HG03139 (cell line): ENCODE data around the gene PAPOLB.

ENCODE experiments used
- ATAC-seq: cut with Tn5 transposase; IDR thresholded peaks from one replicate; pipeline ENCODE4 v1.9.1; 2021; ENCODE audit not compliant: unreplicated experiment

Gene PAPOLB

DNA sequence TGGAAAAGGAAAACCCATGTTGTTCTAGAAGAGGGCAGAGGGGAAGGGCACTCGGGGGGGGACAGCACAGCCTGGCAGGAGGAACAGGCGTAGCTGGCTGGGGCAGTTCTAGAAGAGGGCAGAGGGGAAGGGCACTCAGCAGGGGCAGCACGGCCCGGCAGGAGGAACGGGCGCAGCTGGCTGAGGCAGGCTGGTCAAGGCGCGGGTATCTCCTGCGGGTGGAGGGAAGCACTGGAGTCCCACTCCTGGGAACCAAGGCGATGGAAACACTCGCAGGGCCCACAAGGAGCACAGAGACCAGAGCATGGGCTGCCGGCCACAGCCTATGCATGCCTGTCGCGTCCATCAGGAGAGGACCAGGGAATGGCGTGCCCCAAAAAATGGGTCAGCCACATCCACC is 36.7 kb downstream of the PAPOLB start:
- ATAC-seq, result no peak

DNA sequence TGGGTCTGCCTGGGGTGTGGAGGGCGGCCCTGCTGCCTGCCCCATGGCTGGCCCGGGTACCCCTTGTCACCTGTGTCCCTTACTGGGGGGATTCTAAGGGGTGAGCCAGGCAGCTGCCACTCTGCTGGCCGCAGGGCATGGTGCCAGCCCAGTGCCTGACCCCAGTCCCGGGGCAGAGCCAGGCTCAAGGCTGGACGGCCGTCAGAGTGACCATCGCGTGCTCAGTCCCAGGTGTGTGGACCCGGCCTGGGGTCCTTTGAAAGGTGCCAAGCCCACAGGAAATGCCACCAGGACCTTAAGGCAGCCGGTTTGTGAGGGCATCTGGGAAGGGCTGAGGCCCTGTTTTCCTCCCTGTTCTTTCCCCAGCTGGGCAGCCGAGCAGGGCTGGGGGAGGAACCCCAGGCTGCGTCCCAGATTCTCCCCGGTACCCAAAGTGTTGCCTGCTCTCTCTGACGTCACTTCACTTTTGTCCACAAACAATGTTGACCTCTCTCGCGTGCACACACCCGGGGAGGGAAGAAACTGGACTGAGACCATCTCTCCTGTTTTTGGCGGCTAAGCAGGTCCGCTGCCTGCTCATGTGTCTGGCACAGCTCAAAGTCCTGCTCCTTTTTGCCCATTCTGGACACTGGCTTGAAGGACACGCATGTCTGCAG is 37.6 kb downstream of the PAPOLB start:
- no peak for ATAC-seq

DNA sequence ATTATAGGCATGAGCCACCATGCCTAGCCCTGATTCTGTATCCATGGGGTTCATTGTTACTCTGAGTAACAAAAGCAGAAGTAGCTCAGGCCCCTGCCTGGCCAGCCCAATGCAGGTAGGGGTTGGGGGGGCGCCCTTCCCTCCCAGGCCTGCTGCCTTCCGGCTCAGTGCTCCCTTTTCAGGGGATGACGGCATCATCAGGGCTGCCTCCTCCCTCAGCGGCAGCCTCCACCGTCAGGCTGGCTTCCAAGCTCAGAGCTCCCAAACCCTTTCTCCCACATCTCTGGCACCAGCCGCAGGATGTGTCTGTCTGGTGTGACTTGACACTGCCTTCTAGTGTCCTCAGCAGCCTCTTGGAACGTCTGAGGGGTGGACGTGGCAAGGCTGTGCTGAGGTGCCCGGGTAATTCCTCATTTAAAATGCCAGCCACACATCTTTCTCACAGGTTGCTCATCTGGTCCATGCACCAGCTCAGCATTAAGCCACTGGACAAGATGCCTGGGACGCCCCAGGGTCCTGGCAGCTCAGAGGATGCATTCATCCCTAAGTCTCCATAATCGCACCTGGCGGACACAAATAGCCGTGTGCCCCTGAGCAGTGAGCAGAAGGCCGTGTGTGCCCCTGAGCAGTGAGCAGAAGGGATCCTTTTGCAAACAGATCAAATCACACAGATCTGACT is 38.2 kb downstream of the PAPOLB start:
- no peak for ATAC-seq

DNA sequence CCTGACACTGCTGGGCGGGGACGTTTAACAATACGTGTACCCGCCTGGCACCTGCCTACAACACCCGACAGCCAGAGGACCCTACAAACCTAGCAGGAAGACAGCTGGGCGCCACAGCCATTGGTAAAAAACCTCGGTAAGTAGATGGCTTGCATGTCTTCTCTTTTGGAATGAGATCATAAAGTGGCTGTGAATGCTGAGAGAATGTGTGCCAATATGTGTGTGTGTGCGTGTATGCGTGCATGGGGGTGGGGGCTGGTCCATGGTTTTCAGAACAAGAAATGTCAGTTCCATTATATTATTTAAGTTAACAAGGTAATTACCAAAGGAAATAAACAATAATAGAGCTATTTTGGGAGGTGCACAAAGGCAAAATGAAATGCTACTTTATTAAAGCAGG is 39.2 kb downstream of the PAPOLB start:
- no peak for ATAC-seq

DNA sequence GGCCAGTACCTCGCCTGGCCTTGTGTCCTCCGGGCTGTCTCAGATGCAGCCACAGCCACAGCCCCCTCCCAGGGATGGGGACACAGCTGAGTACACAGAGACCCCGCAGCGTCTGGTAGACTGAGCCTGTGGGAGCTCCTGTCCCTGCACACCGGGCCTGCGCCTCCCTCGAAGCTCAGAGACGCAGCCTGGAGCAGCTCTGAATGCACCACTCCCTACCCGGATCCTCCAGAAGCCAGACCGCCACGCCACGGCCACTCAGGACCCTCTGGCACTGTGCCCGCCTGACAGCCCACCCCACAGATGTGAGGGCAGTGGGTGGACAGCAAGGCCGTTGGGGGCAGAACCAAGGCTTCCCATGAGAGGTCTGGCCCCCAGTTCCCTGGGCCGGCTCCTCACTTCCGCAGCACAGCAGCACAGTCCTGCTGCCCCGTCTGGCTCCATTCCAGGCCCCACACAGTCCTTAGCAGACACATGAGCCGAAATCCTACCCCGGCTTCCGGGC is 40.8 kb downstream of the PAPOLB start:
- no peak for ATAC-seq

DNA sequence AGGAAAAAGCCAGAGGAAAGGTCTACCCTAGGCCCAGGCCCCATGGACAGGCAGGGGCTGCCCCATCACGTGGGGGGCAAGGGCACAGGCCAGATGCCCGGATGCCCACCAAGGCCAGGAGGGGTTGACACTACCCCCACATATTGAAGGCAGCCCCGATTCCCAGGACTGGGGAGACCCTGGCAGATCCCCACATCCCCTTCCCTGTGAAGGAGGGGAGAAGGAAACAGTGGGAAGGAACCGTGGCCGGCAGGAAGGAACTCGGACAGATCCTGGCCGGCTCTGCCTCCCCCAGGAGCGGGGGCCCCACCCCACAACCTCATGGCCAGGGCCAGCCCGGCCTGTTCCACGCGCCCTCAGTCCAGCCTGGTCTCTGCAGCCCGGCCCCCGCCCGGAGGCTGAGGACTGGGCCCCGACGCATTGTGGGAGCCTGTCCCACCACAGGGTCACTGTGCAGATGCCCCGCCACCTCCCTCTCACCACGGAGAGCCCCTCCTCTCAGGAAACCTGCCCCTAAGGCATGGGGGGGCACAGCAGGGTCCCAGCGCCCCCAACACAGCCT is 41.3 kb downstream of the PAPOLB start:
- no peak for ATAC-seq

DNA sequence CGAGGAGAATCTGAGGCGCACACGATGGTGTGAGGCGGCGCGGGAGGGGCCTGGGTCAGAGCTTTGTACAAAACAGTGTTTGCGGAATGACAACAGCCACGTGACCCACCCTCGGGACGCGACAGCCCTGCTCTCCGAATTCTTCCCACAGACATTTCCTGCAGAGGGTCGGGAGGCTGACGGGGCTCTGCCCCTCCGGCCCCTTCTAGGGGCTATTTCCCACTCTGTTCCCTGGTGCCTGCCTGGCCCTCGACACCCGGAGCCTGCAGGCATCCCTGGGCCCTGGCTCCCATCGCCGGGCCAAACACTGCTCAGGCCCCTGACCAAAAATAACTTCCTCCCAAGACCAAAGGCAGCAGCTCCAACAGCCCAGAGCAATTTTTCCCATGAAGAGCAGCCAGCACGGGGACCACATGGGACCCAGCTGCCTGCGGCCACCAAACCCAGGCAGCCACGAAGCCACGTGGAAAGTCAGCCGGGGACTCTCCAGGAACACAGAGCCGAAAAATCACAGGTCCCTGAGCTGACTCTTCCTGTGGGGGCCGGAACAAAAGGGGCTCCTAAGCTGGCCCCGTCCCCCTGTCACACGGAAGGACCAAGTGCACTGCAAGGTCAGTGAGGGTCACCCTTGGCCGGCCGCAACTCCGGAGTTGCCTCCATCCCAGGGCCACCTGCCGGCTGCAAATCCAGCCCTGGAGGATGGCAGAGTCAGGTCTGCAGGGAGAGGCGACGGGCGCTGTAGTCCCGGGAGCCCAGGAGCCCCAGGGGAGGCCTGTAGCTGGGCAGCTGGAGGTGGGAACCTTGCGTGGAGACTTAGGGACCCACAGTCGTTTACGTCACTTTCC is 42.0 kb downstream of the PAPOLB start:
- no peak for ATAC-seq

DNA sequence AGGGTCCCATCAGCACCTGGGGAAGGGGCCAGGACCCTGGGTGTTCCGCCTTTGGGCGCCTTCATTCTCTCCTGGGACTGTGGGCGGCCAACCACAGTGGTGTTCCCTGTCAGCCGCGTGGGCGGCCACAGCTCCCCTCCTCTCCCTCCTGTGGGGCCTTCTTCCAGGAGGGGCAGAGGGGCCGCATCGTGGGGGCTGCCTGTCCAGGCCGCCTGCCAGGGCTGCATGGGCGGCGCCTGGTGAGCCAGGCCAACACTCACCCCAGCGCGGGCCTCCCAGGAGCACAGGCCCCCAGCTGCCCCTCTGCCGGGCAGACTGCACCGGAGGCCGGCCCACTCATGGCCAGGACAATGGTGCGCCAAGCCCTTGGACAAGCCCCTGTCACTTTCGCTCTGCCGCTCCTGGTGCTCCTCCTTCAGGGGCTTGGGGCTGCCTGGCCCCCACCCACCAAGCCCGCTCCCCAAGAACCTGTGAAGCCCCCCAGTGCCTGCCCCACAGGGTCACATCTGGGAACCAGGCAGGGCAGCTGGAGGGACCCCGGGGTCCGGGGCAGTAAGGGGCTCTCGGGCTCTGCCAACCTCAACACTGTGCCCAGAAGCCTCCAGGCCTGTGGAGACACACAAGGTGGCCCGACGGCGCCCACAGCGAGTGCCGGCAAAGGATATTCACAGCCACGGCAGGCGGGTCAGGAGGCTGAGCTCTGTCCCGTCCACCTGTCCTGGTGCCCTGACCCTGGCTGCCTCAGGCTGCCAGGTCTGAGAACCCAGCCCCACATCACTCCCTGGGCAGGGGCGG is 43.6 kb downstream of the PAPOLB start:
- no peak for ATAC-seq

DNA sequence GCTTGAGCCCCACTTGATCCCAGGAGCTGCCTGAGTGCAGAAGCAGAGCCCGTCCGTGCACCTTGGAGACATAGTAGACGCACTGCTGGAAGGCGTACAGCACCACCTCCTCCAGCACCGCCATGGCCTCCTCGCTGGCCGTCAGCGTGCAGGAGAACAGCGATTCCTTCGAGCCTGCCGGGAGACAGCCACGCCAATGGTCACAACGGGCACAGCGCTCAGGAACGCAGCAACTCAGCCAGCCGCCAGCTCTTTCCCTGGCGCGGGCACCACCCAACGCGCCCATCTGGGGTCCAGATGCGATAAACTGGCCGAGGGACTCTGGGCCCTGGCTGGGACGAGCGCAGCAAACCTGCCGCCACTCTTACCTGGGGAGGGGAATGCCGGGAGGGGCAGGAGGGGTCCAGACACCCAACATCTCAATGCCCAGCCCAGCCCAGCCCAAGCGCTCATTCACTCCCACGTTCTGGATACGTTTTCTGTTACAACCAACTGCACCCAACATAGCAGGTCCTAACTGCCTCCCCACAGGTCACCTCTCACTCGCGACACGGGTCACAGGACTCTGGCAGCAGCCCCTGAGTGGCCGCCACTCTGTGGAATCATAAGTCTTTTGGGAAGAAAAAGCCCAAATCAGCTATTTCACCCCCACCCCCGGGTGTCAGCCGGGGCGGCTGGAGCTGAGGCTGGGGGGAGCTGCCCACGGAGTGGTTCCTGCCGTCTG is 44.5 kb downstream of the PAPOLB start:
- no peak for ATAC-seq

DNA sequence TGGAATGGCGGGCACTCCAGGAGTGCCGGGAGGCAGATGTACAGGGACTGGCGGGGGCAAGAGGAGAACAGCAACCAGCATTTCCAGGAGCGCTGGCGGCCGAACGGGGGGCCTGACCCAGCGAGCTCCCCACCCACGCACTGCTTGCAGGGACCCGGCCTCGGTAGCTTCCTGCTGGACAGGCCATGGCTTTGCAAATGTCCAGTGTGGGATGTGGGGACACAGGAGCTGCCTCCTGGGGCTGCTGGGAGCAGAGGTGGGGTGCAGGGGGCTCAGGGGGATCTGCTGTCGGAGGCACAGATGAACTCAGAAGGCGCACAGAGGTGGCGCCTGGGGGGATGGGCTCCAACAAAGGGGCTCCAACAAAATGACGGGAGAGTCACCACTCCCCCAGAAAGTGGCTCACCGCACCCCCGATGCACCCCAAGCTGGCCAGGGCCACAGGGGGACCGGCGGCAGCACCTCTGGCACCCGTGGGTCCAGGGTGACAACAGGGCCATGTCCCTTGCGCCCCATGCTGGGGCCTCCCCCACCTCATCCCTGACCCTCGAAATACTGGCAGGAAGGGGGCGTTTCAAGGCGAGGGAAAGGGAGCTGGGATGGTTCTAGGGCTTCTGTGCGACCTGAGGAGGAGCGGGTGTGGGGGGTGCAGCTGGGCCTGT is 45.3 kb downstream of the PAPOLB start:
- no peak for ATAC-seq

DNA sequence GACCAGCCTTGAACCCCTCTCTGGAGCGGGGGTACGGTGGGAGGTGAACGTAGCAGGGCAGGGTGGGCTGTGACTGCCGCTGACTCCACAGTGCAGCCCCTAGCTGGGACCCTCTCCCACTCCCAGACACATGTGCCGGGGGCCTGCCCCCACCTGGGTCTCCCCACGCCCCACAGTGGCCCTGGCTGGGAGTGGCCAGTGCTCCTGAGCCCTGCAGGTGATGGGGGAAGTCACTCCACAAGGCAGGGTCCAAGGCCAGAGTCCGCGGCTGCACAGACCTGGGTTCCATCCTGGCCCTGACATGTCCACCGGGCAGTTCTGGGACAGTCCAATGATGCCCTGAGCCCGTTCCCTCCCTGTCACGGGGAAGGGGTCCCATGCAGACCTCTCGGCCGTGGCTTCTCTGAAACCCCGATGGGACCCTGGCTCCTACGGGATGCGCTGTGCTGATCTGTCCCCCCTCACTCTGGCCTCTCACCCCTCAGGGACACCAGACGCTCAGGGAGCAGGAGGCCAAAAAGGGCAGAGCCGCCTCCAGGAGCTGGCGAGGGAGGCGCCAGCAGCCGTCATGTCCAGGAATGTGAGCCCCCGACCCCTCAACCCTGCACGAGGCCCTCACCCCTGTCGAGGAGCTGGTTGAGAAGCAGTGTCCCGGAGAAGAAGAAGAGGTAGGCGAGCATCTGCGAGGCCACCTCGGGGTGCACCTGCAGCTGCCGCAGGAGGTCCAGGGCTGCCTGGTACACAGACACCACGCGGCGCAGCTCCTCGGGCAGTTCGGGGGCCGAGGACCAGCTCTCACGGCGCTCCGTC is 46.0 kb downstream of the PAPOLB start:
- ATAC-seq, result no peak

DNA sequence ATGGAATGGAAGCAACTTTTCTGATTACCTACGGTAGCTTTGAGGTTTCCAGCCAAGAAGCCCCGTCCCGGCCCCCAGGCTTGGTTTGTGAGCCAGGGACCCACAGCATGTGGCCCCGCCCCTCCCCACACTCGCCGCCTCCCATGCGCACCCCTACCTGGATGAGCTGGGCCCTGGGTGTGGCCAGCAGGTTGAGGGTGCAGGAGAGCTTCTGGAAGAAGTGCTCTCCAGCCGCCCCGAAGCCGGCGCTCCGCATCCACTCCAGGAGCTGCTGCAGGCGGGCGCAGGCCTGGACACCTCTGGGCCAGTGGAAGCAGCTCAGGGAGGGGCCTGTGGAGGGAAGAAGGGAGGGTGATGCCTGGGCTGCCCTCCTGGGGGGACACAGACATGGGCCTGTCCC is 46.7 kb downstream of the PAPOLB start:
- ATAC-seq, result no peak

DNA sequence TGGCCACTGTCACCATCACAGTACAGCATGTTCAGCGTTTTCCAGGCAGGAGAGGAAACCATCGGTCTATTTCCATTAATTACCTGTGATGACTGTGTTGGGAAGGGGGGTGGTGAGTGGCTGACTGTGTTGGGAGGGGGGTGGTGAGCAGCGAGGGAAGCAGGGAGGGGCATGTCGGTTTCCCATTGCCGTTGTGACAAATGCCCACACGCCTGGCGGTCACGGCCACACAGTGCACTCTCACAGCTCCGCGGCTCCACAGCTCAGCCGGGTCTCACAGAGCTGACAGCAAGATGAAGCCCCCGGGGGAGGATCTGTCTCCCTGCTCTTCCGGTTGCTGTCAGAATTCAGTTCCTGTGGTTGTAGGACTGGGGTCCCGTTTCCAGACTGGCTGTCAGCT is 47.4 kb downstream of the PAPOLB start:
- no peak for ATAC-seq

DNA sequence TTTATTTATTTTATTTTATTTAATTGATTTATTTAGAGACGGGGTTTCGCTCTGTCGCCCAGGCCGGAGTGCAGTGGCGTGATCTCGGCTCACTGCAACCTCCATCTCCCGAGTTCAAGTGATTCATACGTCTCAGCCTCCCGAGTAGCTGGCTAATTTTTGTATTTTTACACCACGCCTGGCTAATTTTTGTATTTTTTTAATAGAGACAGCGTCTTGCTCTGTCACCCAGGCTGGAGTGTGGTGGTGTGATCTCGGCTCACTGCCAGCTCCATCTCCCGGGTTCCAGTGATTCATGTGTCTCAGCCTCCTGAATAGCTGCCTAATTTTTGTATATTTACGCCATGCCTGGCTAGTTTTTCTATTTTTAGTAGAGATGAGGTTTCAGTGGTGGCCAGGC is 52.2 kb downstream of the PAPOLB start:
- no peak for ATAC-seq

DNA sequence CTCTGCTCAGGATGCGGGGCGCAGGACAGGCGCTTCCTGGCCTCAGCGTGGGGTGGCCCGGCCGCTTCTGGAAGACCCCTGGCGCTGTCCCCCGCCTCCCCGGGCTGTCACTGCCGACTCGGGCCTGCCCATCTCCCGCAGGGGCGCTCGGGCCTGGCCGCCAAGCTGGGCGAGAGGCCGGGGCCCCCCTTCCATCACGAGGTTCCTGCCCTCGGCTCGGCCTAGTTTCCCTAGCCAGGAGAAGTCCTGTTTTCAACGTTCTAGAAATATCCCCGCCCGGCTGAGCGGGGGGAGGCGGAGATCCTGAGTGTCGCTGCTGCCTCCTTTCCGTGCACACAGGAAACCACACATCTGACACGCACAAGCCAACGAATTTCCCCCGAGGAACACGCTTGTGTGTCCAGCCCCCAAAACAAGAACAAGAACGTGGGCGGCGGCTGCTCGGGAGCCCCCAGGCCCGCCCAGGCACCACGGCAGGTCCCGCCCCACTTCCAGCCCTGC is 52.7 kb downstream of the PAPOLB start:
- no peak for ATAC-seq

DNA sequence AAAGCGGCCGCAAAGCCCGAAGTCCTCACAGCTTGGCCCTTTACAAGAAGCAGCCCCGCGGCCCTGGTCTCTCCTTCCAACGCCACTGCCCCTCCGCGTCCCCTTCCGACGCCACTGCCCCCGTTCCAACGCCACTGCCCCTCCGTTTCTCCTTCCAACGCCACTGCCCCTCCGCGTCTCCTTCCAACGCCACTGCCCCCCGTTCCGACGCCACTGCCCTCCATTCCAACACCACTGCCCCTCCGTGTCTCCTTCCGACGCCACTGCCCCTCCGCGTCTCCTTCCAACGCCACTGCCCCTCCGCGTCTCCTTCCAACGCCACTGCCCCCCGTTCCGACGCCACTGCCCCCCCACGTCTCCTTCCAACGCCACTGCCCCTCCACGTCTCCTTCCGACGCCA is 53.3 kb downstream of the PAPOLB start:
- no peak for ATAC-seq

DNA sequence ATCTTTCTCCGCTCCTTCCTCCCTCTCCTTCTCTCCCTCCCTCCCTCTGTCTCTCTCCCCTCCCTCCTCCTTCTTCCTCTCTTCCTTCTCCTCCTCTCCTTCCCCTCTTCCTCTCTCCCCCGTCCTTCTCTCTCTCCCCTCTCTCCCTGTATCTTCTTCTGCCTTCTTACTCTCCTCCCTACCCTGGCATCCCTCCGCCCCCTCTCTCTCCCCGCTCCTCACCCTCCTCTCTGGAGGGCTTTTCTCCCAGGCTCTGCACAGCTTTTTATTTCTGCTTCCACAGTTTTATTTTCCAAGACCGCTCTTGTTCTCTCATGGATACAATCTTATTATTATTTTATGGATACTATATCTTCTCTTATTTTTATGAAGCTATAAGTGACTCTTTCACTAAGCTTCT is 53.8 kb downstream of the PAPOLB start:
- no peak for ATAC-seq
